GM19397 (cell line): ENCODE results near the gene GRK1.

Experiments used
- ATAC-seq: cut with Tn5 transposase; IDR thresholded peaks from one replicate; pipeline ENCODE4 v1.9.1; 2021; ENCODE audit warnings: mild to moderate bottlenecking, moderate library complexity; ENCODE audit not compliant: unreplicated experiment

The GRK1 gene

GRCh38 chr13:113769881-113770280, 102.9 kb downstream of the GRK1 start:
- ATAC-seq: no peak

GRCh38 chr13:113770441-113770840, 103.4 kb downstream of the GRK1 start:
- ATAC-seq: no peak

DNA sequence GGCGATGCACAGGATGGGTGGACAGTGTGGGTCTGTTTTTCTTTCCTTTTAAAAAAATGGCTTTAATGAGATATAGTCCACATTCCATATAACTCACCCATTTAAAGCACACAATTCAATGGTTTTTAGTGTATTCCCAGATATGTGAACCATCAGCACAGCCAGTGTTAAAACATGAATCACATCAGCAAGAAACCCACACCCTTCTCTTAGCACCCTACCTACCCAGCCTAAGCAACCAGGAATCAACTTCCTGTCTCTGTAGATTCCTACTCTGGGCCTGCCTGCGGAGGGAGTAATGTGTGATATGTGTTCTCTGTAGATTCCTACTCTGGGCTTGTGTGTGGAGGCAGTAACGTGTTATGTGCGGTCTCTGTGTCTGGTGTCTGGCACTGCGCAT, 103.9 kb downstream of the GRK1 start:
- no peak for ATAC-seq

GRCh38 chr13:113771709-113772331, 104.8 kb downstream of the GRK1 start:
- ATAC-seq: no peak

GRCh38 chr13:113774177-113775107, 107.4 kb downstream of the GRK1 start:
- no peak for ATAC-seq

- ATAC-seq: no peak
These were observed 108.6 kb downstream of the GRK1 start for GRCh38 chr13:113775451-113776145.

- no peak for ATAC-seq
These were observed 109.5 kb downstream of the GRK1 start for GRCh38 chr13:113776231-113777125.

GRCh38 chr13:113777311-113778260, 110.6 kb downstream of the GRK1 start:
- ATAC-seq: no peak

- ATAC-seq: no peak
These were observed 114.6 kb downstream of the GRK1 start for GRCh38 chr13:113781571-113781970.

DNA sequence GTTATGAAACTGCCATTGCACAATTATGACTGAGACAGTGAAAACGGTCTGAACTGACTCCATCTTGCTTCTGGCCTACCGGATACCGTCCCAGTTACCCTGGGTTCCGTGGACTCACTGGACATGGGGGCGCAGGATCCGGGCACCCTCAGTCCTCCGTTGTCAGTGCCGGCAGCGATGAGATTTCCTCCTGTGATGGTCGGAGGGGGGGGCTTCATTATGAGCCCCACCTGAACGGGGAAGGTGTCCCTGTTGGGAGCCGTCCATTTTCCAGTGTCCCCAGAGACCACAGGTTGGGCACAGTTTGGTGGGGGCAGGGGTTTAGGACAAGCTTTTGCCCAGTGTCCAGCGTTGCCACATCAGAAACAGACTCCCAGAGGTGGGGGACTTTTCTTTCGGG, 115.5 kb downstream of the GRK1 start:
- no peak for ATAC-seq

GRCh38 chr13:113783200-113783881, 116.3 kb downstream of the GRK1 start:
- ATAC-seq: no peak

DNA sequence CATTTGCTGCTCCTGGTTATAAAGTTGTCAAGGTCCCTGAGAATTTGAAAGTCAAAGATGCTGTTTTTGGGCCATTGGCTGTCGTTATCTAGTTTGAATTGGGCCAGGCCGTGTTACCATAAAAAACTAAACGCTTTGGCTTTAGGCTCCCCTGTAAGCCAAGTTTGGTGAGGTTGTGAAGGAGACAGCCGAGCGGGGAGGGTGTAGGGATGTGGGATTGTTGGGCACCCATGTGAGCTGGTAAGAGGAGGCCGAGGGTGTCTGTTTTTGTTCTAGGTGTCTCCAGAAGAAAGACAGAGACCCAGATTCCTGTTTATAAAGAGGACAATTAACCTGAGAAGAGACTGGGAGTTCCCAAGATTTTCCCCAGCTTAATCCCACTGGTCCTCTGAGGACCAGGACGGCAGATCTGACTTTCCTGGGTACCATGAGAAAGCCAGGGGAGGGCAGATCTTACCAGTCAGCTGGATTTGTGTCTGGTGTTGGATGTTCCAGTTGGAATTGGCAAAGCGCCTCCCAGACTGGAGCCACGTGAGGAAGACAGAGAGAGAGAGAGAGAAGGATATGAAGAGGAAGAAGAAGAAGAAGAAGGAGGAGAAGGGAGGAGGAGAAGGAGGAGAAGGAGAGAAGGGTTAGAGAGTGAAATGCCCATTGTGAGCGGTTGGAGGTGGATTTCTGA, 117.1 kb downstream of the GRK1 start:
- no peak for ATAC-seq

DNA sequence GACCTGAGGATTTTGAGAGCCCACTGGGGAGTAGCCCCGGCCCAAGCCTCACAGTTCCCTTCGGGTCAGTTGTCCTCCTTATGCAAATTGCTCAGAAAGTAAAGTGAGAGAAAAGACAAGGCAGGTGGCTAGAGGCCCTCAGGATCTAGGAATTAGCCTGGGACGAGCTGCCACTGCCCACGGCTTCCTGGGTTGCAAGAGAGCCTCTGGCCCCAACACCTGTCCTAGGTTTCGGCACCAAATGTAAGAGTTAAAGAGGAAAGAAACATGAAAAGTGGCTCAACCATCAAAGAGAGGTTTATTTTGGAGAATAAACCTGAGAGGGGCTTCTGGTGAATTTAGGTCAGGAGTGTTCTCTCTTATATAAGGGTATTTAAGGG, 117.6 kb downstream of the GRK1 start:
- ATAC-seq: no peak

DNA sequence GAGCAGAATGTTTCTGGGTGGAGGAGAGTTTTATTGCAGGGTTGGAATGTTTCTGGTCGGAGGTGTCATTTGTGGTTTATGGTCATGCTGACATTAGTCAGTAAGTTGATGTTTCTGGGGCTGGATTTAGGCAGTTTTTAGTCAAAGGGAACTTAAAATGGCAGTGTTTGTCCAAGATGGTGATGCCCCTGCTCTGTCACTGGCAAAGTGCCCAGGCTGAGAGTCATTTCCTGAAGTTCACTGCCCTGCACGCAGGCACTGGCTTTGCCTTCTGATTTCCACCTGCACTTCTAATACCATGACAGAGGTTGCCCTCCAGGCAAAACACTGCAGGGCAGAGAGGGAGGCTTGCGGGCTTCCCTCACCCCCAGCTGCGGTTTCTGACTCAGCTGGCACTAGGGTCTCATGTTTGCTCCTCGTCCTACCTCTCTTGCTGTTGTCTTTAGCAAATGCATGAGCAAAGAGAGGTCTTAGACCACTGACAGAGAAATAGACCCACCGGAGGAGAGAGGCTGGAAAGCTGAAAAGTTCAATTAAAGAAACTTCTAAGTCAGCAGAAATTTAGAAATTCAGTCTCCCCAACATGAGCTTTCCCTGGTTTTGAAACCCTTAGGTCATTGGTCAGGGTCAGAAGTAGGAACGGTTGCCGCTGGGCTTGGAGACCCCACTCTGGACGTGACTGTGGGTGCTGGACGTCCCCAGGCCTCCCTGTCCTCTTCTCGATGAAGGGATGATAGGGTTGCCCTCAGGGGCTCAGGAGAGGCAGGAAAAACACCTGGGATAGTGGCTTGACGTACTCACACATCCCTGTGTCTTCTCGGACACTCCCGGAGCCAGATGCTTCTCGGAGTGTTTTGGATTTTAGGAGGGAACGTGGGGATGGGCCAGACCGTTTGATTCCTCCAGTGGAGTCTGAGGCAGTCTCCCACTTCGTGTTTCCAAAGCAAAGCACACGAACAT, 118.3 kb downstream of the GRK1 start:
- no peak for ATAC-seq

- ATAC-seq: no peak
These were observed 119.3 kb downstream of the GRK1 start for GRCh38 chr13:113786262-113786841.
